ENCODE results near the gene USP43.

GRCh38 chr17:9725575-9725974 is 80.3 kb downstream of the USP43 start:
- TF ChIP-seq CTCF (IDR thresholded peaks at IDR 0.05; ENCODE audit: borderline replicate concordance, extremely low read depth, low read length, poor library complexity, severe bottlenecking): no peak
- no peak for TF ChIP-seq EZH2 (IDR thresholded peaks at IDR 0.05; ENCODE audit: borderline replicate concordance, low read depth, low read length, severe bottlenecking)
